CD4-positive, alpha-beta T cell treated with Interleukin-6 at 100 ng/mL for 8 hours (primary cell): ENCODE measurements around the gene EXD3.
"Not testable (repeated sequence)": the region's sequence is repeated elsewhere in the genome, so short reads cannot be mapped to it uniquely, and the experiment has no call there.

Experiments
- DNase-seq: peaks from one replicate; pipeline ENCODE4 v3.0.0-alpha.2; 2020; ENCODE audit warnings: mixed read lengths, low spot score

EXD3 gene

GRCh38 chr9:137411260-137411644, 11.7 kb downstream of the EXD3 start:
- DNase-seq, result no peak

- no peak for DNase-seq
Observed at GRCh38 chr9:137410891-137411249, 12.1 kb downstream of the EXD3 start.

- DNase-seq, result not testable (repeated sequence)
Observed at GRCh38 chr9:137410236-137410890, 12.6 kb downstream of the EXD3 start.

- no peak for DNase-seq
Observed at GRCh38 chr9:137409515-137409914, 13.4 kb downstream of the EXD3 start.

- no peak for DNase-seq
Observed at GRCh38 chr9:137408651-137409405, 14.1 kb downstream of the EXD3 start.

GRCh38 chr9:137407590-137408300, 15.2 kb downstream of the EXD3 start:
- DNase-seq, result no peak

- DNase-seq, result peak; percentile 54
Observed at GRCh38 chr9:137406876-137407589, 15.9 kb downstream of the EXD3 start.

- DNase-seq, result no peak
Observed at GRCh38 chr9:137406085-137406760, 16.7 kb downstream of the EXD3 start.

- DNase-seq, result no peak
Observed at GRCh38 chr9:137405677-137406081, 17.3 kb downstream of the EXD3 start.

- DNase-seq, result no peak
Observed at GRCh38 chr9:137404961-137405567, 17.9 kb downstream of the EXD3 start.

- DNase-seq, result no peak
Observed at GRCh38 chr9:137403269-137403668, 19.7 kb downstream of the EXD3 start.

GRCh38 chr9:137402746-137403145, 20.2 kb downstream of the EXD3 start:
- DNase-seq, result no peak

GRCh38 chr9:137398561-137399468, 24.1 kb downstream of the EXD3 start:
- no peak for DNase-seq

GRCh38 chr9:137397675-137398423, 25.1 kb downstream of the EXD3 start:
- no peak for DNase-seq

GRCh38 chr9:137396634-137397367, 26.2 kb downstream of the EXD3 start:
- no peak for DNase-seq

- DNase-seq, result no peak
Observed at GRCh38 chr9:137396227-137396626, 26.7 kb downstream of the EXD3 start.

- DNase-seq, result no peak
Observed at GRCh38 chr9:137395666-137396010, 27.3 kb downstream of the EXD3 start.

GRCh38 chr9:137394866-137395665, 27.9 kb downstream of the EXD3 start:
- DNase-seq, result no peak
